ENCODE data around the gene NEK11. TPM values are rescaled to one million over a fixed set of nuclear protein-coding genes. Genes with fewer than 3 reads are reported as not detected.

Gene NEK11
- total and polyA plus RNA-seq, 9 of the 15 experiments (the other 6 are each of a cell fraction or from before 2014, with no cell fraction given): 0.28 to 1.5 (median 0.87) TPM

- TF ChIP-seq, protein P1, sequence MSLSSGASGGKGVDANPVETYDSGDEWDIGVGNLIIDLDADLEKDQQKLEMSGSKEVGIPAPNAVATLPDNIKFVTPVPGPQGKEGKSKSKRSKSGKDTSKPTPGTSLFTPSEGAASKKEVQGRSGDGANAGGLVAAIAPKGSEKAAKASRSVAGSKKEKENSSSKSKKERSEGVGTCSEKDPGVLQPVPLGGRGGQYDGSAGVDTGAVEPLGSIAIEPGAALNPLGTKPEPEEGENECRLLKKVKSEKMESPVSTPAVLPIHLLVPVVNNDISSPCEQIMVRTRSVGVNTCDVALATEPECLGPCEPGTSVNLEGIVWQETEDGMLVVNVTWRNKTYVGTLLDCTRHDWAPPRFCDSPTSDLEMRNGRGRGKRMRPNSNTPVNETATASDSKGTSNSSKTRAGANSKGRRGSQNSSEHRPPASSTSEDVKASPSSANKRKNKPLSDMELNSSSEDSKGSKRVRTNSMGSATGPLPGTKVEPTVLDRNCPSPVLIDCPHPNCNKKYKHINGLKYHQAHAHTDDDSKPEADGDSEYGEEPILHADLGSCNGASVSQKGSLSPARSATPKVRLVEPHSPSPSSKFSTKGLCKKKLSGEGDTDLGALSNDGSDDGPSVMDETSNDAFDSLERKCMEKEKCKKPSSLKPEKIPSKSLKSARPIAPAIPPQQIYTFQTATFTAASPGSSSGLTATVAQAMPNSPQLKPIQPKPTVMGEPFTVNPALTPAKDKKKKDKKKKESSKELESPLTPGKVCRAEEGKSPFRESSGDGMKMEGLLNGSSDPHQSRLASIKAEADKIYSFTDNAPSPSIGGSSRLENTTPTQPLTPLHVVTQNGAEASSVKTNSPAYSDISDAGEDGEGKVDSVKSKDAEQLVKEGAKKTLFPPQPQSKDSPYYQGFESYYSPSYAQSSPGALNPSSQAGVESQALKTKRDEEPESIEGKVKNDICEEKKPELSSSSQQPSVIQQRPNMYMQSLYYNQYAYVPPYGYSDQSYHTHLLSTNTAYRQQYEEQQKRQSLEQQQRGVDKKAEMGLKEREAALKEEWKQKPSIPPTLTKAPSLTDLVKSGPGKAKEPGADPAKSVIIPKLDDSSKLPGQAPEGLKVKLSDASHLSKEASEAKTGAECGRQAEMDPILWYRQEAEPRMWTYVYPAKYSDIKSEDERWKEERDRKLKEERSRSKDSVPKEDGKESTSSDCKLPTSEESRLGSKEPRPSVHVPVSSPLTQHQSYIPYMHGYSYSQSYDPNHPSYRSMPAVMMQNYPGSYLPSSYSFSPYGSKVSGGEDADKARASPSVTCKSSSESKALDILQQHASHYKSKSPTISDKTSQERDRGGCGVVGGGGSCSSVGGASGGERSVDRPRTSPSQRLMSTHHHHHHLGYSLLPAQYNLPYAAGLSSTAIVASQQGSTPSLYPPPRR (CRISPR knock-in tag; IDR thresholded peaks at IDR 0.05; ENCODE audit: borderline replicate concordance): no peak
- no peak for TF ChIP-seq ZZZ3 (IDR thresholded peaks at IDR 0.05)
- TF ChIP-seq CHAMP1 (IDR thresholded peaks at IDR 0.05): no peak
- TF ChIP-seq, protein P2, sequence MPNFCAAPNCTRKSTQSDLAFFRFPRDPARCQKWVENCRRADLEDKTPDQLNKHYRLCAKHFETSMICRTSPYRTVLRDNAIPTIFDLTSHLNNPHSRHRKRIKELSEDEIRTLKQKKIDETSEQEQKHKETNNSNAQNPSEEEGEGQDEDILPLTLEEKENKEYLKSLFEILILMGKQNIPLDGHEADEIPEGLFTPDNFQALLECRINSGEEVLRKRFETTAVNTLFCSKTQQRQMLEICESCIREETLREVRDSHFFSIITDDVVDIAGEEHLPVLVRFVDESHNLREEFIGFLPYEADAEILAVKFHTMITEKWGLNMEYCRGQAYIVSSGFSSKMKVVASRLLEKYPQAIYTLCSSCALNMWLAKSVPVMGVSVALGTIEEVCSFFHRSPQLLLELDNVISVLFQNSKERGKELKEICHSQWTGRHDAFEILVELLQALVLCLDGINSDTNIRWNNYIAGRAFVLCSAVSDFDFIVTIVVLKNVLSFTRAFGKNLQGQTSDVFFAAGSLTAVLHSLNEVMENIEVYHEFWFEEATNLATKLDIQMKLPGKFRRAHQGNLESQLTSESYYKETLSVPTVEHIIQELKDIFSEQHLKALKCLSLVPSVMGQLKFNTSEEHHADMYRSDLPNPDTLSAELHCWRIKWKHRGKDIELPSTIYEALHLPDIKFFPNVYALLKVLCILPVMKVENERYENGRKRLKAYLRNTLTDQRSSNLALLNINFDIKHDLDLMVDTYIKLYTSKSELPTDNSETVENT (CRISPR knock-in tag; IDR thresholded peaks at IDR 0.05): no peak
- TF ChIP-seq KLF10 (CRISPR knock-in tag; IDR thresholded peaks at IDR 0.05): no peak
- TF ChIP-seq KAT2B (IDR thresholded peaks at IDR 0.05; ENCODE audit: low read depth, low read length): no peak
- no peak for TF ChIP-seq HDAC6 (IDR thresholded peaks at IDR 0.05; ENCODE audit: low read depth, low read length)
- TF ChIP-seq, protein P3, sequence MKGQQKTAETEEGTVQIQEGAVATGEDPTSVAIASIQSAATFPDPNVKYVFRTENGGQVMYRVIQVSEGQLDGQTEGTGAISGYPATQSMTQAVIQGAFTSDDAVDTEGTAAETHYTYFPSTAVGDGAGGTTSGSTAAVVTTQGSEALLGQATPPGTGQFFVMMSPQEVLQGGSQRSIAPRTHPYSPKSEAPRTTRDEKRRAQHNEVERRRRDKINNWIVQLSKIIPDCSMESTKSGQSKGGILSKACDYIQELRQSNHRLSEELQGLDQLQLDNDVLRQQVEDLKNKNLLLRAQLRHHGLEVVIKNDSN (CRISPR knock-in tag; IDR thresholded peaks at IDR 0.05): no peak
- no peak for TF ChIP-seq ELF4 (CRISPR knock-in tag; IDR thresholded peaks at IDR 0.05)
- TF ChIP-seq, protein P4, sequence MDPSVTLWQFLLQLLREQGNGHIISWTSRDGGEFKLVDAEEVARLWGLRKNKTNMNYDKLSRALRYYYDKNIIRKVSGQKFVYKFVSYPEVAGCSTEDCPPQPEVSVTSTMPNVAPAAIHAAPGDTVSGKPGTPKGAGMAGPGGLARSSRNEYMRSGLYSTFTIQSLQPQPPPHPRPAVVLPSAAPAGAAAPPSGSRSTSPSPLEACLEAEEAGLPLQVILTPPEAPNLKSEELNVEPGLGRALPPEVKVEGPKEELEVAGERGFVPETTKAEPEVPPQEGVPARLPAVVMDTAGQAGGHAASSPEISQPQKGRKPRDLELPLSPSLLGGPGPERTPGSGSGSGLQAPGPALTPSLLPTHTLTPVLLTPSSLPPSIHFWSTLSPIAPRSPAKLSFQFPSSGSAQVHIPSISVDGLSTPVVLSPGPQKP (CRISPR knock-in tag; IDR thresholded peaks at IDR 0.05): no peak
- TF ChIP-seq SAFB (IDR thresholded peaks at IDR 0.05; ENCODE audit: borderline replicate concordance, low read depth, low read length): no peak
These were observed 168.1 kb downstream of the NEK11 start (continued) for GRCh38 chr3:131194816-131195215.
